A204.1 (cell line): ENCODE measurements around the gene SLC1A6.
"Not testable (repeated sequence)": the region's sequence is repeated elsewhere in the genome, so short reads cannot be mapped to it uniquely, and the experiment has no call there.

Source experiments
- FAIRE-seq: peaks from 2 replicates; lab custom pipeline; 2012; peaks lifted over from hg19 to GRCh38; lab: Jason Lieb, UNC

Gene SLC1A6

GRCh38 chr19:14979476-14980255 lies at the start of gene SLC1A6:
SLC1A6 (minus strand) TSS chr19:14979864; CDS start chr19:14972910, 6,954 bp downstream.
- FAIRE-seq = no peak

GRCh38 chr19:15028490-15028889 lies 48.8 kb upstream of the SLC1A6 start:
- no peak for FAIRE-seq

GRCh38 chr19:15025217-15025616 lies 45.6 kb upstream of the SLC1A6 start:
- FAIRE-seq = no peak

DNA sequence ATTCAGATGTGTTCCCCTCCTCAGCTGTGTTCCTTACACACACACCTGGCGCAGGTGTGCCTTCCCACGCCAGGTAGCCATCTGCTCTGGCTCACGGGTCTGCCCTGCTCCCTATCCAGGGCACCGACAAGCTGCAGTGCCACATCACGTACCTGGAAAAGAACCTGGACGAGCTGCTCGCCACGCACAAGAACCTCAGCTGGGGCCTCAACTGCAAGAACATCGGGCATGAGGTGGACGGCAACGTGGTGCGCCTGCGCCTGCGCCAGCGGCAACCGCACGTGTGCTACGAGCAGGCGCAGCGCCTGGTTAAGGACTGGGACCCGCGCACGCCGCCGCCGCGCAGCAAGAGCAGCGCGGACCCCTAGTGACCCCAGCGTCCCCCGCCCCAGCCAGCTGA lies 43.1 kb upstream of the SLC1A6 start:
- FAIRE-seq = no peak

DNA sequence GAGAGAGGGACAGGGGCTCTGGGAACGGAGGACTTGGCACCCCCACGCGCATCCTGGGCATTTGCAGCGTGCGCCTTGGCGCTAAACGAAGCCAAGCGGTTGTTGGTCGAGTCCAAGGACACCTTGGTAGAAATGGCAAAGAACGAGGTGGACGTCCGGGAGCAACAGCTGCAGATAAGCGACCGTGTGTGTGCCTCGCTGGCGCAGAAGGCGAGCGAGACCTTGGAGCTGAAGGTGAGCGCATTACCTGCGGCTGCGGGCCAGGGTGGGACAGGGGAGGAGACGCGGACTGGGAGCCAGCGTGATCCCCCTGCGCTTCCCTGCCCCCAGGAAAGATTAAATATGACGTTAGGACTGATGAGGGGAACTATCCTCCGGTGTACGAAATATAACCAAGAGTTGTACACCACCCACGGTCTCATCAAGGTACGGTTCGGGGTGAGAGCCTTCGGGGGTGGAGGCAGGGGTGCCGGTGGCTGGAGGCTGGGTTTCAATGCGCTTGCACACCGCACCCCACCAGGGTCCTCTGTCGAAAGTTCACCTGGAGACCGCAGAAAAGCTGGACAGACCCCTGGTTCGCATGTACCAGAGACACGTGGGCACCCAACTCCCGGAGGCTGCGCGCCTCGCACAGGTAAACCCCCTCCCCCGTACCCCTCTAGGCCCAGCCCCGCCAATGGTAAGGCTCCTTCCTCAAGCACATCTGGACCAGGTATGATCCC lies 41.8 kb upstream of the SLC1A6 start:
- FAIRE-seq = no peak

- not testable (repeated sequence) for FAIRE-seq
Observed at GRCh38 chr19:15018836-15019235, 39.2 kb upstream of the SLC1A6 start.

DNA sequence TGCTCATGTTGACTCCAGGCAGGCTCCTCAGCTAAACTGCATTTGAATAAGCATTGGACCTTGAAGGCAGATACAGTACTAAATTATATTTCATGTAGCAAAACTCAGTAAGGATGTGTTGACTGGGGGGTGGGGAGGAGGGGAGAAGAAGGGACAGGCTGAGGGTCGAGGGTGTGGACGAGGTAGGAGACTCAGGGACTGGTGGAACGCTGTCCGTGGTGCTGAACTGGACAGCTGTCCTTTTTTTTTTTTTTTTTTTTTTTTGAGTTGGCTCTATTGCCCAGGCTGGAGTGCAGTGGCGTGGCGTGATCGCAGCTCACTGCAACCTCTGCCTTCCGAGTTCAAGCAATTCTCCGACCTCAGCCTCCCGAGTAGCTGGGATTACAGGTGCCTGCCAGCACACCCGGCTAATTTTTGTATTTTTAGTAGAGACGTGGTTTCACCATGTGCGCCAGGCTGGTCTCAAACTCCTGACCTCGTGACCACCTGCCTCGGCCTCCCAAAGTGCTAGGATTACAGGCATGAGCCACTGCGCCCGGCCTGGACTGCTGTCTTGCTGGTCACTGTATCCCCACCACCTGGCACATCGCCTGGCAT lies 36.4 kb upstream of the SLC1A6 start:
- FAIRE-seq = no peak

DNA sequence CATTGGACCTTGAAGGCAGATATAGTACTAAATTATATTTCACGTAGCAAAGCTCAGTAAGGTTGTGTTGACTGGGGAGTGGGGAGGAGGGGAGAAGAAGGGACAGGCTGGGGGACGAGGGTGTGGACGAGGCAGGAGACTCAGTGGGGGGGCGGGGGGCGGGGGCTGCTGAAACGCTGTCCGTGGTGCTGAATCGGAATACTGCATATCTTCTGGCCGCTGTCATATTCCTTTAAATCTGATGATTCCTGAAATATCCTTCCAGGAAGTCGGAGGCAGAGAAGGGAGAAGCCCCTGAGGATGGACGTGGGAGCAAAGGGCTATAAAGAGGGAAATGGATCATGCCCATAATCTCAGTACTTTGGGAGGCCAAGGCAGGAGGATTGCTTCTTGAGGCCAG lies 34.9 kb upstream of the SLC1A6 start:
- no peak for FAIRE-seq

- FAIRE-seq = no peak
Observed at GRCh38 chr19:15010501-15011300, 31.0 kb upstream of the SLC1A6 start.

DNA sequence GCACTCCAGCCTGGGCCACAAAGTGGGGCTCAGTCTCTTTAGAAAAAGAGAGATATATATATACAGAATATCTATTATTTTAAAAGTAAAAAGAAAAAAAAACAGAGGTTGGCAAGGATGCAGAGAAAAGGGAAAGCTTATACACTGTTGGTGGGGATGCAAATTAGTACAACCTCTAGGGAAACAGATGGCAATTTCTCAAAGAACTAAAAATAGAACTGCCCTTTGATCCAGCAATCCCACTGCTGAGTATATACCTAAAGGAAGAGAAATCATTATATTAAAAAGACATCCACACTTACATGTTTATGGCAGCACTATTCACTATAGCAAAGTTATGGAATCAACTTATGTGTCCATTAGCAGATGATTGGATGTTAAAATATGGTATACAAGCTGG lies 28.6 kb upstream of the SLC1A6 start:
- FAIRE-seq = no peak

DNA sequence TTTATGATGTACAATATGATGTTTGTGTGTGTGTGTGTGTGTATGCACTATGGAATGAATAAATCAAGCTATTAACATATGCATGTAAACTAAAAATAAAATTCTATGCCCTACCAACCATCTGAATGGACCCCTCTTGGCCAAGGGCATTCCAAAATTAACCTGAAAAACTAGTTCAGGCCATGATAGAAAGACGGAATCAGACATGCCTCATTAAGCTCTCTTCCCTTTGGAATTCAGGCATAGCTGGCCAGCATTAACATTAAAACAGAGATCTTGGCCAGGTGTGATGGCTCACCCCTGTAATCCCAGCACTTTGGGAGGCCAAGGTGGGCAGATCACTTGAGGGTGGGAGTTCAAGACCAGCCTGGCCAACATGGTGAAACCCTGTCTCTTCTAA lies 18.3 kb upstream of the SLC1A6 start:
- no peak for FAIRE-seq

GRCh38 chr19:14992780-14993179 lies 13.1 kb upstream of the SLC1A6 start:
- FAIRE-seq = no peak

DNA sequence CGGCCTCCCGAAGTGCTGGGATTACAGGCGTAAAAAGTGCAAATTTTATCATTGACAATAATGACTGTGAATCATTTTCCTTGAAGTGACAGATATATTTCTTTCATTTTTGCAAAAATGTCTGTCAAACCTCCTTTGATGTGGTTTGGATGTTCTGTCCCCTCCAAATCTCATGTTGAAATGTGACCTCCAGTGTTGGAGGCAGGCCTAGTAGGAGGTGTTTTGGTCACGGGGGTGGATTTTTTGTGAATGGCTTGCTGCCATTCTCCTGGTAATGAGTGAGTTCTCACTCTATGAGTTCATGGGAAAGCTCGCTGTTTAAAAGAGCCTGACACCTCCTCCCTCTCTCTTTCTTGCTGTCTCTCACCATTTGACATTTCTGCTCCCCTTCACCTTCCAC lies 5.5 kb upstream of the SLC1A6 start:
- no peak for FAIRE-seq

DNA sequence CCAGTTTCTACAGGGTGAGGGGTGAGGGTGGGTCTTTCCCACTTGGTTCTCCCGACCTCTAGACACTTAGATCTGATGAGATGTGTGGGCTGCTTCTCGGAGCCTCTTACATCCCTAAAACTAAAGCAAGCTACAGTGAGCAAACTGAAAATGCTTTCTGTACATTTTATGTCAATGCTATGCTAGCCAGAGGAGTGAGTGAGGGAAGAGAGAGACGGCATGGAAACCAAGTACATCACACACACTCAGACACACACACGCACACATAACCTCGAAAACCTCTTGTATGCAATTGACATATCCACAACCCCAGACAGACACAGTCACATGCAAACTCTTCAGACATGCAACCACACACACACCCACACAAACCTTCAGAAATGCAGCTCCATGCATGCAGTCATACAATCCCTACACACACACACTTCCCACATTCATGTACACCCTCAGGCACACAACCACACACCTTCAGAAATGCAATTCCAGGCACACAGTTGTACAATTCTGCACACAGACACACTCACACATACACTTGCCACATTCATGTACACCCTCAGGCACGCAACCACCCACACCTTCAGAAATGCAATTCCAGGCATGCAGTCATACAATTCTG lies 1.4 kb downstream of the SLC1A6 start:
- FAIRE-seq = no peak

GRCh38 chr19:14977128-14977527 lies 2.5 kb downstream of the SLC1A6 start:
- no peak for FAIRE-seq

- FAIRE-seq = no peak
Observed at GRCh38 chr19:14974488-14974887, 5.2 kb downstream of the SLC1A6 start.

DNA sequence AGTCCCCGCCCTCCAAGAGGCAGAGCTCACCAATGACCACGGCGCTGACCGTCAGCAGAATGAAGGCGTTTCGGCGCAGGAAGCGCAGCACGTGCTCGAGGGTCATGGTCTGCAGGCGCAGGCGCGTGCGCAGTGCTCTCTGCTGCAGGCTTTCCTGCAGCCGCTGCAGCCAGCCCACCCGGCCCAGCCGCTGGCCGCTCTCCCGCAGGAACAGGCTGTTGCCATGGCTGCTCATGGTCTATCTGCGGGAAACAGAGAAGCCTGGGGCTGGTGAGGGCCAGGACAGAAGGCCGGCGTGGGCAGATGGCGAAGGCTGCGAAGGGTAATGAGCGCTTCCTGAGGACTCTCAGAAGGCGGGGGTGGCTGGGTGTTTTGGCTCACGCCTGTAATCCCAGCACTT lies 7.0 kb downstream of the SLC1A6 start:
- FAIRE-seq = no peak

DNA sequence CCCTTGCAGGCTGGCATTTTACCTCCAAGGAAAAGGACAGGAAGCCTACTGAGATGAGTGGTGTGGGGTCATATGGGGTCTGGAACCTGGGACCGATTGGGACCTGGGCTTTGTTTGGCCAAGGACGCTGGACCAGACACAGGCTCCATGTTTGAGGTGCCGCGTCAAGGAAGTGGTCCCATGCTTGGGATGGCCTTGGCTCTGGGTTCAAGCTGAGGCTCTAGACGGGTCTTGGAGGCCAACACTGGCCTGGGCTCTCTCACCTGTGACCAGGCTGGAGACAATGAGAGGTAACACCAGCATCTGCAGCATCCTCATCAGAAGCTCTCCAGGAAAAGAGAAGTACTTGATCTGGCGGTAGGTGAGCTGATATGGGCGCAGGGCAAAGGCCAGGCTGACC lies 8.2 kb downstream of the SLC1A6 start:
- FAIRE-seq = no peak

GRCh38 chr19:14968247-14968646 lies 11.4 kb downstream of the SLC1A6 start:
- no peak for FAIRE-seq

GRCh38 chr19:14961956-14962685 lies 17.5 kb downstream of the SLC1A6 start:
- FAIRE-seq = no peak

DNA sequence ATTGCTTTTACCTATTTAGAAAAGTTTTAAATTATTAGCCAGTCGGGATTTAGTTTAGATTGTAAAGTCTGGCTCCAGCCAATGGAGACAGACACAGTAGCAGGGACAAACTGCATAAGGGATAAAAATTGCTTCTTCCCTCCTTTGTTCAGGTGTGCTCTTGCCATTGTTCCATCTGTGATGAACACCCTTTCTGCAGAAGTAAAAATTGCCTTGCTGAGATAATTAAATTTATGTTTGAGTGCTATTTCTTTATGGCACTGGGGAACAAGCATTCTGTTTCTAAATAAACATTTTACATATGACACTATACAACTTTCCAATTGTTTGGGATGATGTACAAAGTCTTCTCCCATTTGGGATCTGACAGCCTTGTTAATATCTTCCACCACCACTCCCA lies 20.4 kb downstream of the SLC1A6 start:
- FAIRE-seq = no peak
